ENCODE results near the gene ZNF280B.
A peak's percentile ranks its signal among the peaks of the same experiment; 100 is the strongest.
"Not testable (repeated sequence)": the region's sequence is repeated elsewhere in the genome, so short reads cannot be mapped to it uniquely, and the experiment has no call there.

Gene ZNF280B

DNA sequence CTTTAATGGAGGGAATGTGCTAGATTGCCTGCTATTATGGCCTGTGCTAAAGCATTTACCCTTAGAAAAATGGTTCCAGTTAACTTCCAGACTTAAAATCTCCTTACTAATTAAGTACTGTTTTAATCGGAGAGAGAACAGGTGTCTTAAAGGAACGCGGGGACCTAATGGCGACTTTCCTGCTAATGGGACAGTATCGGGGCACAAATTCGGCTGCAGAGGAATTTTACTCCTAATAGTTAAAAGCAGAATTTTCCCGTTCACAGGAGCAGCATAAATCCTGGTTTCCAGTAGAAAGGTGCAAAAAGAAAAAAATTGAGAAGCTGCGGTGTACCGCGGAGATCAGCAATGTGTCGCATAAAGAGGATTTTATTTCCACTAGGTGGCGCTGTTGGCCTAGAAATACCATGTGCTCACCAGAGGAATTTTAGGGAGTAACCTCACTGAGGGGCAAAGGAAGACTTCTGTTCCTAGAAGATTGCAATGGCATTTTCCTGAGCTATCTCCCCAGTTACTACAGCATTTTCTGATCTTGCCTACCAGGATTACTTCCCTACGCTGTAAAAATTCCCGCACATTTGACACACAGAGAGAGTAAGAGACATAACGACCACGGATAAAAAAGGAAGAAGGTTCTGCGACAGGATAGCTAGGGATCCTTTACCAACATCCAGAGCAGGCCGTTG lies 44.5 kb downstream of the ZNF280B start:
- peak; percentile 59 for DNase-seq (ENCODE audit: low read depth)

DNA sequence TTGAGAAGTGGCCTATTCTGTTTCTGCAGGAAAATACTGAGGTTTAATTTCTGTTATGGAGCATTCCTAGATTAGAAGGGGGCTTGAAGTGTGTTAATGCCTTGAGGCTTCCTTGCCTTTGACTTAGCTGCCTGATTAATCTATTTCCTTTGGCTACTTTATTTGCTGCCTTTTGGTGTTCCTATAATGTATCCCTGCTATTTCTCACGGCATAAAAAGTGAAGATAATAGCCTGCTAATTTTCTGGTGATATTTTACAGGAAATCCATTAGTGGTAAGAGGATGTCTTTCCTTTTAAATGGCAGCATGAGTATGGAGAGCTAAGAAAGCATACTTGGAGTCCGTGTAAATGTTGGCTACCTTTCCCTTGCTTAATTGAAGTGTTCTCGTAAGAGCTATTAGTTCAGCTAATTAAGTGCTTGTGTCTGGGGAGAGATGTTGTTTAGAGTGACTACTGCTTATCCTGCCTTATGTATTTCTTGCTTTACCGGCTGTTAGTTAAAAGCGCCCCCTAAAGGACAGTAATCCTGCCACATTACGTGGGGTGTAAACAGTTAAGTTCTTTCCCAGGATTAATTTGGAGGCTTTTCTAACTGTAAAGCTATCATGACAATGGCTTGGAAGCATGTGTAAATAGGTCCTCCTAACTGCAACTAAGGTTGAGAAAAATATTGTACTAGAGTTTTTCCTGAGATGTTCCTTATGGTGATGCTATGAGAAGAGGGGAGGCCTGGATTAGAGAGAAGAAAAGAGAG lies 45.6 kb downstream of the ZNF280B start:
- DNase-seq (ENCODE audit: low read depth), result no peak

DNA sequence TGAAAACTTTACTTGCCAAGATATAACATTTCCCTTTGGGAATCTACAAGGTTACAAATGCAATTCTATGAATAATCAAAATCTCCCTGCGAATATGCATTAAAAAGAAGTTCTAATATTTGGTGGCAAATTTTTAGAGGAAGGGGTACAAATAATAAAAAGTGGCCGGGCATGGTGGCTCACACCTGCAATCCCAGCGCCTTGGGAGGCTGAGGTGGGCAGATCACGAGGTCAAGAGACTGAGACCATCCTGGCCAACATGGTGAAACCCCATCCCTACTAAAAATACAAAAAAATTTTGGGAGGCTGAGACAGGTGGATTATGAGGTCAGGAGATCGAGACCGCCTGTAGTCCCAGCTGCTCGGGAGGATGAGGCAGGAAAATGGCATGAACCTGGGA lies 47.0 kb downstream of the ZNF280B start:
- no peak for DNase-seq (ENCODE audit: low read depth)

DNA sequence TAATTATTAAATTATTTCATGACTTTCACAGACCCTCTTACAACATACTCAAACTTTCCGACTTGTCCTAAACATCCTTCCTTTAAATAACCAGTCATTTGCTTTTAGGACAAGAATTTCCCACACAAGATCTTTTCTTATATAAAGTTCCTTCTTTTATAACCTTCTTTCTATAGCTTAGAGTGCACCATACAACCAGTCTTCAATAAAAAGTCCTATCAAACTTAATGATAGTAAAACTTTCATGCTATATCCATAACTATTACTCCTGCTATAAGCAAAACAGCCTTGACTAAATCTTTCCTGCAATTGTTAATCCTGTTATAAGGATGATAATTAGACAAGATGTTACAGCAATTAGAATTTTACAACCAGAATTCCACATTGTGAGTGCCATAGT lies 47.4 kb downstream of the ZNF280B start:
- no peak for DNase-seq (ENCODE audit: low read depth)

DNA sequence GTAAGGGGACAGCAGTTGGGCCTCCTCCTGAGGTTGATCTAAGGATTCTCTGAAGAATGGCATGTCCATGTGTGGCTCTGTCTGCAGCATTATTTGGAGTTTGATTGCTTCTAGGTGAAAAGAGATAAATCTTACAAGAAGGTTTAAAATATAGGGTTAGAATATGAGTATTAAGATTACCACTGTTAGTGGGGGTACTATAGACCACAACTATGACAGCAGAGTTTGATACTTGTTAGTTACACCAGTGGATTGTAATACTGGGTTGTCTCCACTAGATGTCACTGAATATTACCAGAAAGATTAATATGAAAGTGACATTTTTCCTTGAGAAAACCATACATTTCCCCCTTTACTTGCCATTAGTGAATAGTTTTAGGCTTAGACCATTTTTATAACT lies 47.9 kb downstream of the ZNF280B start:
- no peak for DNase-seq (ENCODE audit: low read depth)

DNA sequence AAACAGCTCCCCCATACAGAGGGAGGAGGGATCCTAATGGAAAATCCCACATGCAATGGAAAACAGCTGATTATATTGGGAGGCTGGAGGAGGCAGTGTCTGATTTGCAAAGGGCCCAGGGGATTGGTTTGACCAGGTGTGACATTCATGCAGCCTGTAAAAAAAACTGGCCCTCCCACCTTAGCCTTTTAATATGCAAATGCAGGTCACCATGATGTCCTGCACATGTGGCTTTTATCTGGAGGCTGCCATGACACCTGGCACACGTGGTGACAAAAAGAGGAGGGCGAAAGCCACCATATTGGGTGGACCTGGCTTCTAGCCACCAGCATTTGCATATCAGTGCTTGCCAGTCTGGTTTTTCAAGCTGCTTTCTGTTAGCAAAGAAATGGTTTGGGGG lies 48.5 kb downstream of the ZNF280B start:
- DNase-seq (ENCODE audit: low read depth), result no peak

DNA sequence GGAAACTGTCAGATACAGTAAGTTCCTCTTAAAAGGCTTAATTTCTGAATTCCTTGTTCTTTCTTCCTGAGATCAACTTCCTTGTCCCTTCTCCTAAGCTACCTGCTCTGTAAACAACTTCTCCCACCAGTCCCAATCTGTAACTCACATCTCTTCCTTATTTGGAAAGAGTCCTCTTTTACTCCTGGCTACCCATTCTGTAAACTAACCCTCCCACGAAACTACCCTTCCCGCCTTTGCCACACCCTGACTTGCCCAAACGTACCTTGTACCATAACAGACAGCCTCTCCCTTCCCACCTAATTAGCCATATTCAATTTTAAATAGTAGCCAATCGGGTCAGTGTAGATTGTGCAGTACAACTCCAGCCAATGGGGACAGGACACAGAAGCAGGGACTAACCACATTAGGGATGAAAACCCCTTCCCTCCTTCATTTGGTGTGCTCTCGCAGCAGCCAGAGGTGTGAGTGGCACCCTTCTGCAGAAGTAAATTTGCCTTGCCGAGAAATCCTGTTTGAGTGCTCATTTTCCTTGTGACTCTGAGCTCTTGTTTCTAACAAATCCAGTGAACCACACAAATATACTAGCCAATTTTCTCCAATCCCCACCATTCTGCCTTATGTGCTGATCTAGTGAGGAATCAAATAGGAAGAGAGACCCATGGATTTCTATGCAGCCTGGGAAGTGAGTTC lies 49.5 kb downstream of the ZNF280B start:
- DNase-seq (ENCODE audit: low read depth), result no peak

DNA sequence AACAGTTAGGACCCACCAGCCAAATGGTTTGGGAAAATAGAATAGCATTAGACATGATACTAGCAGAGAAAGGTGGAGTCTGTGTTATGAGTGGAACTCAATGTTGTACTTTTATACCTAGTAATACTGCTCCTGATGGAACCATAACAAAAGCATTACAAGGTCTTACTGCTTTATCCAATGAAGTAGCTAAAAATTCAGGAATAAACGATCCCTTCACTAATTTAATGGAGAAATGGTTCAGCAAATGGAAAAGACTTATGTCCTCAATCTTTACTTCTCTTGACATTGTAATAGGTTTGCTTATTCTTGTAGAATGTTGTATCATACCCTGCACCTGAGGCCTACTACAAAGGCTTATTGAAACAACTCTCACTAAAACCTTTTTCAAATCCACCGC lies 50.2 kb downstream of the ZNF280B start:
- no peak for DNase-seq (ENCODE audit: low read depth)

DNA sequence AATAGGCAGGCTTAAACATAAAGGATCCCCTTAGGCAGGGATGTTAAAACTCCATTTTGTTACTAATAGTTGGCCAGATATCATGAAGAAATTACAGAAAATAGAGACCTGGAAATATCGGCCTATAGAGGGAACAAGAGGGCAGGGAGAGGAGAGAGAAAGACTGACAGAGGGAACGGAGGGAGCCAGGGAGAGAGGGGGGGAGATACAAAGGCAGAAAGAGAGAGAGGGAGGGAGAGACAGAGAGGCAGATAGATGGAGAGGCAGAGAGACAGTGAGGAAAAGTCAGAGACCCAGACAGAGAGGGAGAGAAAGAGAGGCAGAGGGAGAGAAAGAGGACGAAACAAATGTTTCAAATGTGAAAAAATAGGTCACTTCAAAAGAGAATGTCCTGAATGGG lies 53.5 kb downstream of the ZNF280B start:
- no peak for DNase-seq (ENCODE audit: low read depth)

DNA sequence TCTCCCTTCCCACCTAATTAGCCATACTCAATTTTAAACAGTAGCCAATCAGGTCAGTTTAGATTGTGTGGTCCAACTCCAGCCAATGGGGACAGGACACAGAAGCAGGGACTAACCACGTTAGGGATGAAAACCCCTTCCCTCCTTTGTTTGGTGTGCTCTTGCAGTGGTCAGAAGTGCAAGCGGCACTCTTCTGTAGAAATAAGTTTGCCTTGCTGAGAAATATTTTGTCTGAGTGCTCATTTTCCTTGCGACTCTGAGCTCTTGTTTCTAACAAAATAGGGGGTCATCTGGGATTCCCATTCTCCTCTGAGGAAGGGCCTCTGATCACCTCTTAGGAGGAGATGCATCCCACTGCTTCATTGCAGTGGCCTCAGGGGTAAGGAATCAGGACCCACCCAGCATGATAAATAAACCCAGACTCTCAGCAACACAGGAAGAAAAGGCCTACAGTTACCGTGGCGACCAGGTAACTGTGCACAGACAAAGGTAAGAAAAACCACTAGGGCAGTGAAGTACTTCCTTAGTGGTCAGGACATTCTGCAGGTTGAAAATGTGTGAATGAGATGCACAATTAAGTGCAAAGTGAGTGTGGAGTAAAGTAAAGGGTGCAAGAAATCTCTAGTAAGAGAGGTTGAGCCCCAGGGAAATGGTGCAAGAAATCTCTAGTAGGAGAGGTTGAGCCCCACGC lies 55.4 kb downstream of the ZNF280B start:
- no peak for DNase-seq (ENCODE audit: low read depth)

DNA sequence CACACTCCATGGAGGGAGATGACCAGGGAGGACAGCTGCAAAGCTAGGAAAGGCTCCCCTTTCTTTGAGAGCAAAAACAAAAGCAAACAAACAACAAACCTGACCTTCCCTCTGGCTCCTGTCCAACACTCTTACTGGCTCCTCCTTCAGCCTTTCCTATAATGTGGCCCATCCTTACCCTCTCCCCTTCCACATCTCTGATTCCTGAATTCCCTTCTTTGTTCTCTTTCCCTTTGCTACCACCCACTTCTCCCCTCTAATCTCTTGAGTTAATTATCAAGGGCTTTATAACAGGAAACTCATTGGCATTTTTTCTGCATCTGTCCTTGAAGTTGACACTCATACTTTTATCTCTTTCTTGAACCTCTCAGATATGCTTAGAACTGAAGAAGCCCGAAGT lies 56.3 kb downstream of the ZNF280B start:
- DNase-seq (ENCODE audit: low read depth), result no peak

DNA sequence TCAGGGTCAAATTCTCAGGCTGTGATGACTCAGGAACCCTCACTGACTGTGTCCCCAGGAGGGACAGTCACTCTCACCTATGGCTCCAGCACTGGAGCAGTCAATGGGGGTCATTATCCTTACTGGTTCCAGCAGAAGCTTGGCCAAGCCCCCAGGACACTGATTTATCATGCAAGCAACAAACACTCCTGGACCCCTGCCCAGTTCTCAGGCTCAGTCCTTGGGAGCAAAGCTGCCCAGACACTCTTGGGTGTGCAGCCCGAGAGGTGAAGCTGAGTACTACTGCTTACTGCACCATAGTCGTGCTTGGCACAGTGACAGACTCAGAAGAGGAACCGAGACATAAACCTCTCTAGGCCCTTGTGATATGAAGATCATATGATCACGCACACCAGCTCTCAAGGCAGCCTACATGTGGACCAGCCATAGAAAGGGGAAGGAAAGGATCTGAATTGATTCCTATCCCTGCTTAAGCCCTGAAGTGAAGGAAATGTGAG lies 58.2 kb downstream of the ZNF280B start:
- no peak for DNase-seq (ENCODE audit: low read depth)

DNA sequence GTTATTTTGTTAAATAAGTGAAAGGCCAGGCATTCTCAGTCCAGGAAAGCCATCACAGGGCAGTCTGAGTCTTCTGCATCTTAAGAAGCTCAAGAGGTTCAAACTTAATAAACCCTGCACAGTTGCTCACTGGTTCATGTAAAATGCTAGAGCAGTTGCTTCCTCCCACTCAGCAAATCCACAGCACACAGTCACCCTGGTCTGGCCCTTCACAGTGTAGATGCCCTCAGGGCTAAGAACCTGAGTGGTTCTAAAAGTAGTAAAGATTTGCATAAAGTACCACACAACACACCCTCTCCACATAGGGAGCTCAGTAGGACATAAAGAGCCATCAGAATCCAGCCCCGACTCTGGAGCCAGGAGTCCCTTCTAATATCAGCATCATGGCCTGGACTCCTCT lies 58.7 kb downstream of the ZNF280B start:
- no peak for DNase-seq (ENCODE audit: low read depth)

DNA sequence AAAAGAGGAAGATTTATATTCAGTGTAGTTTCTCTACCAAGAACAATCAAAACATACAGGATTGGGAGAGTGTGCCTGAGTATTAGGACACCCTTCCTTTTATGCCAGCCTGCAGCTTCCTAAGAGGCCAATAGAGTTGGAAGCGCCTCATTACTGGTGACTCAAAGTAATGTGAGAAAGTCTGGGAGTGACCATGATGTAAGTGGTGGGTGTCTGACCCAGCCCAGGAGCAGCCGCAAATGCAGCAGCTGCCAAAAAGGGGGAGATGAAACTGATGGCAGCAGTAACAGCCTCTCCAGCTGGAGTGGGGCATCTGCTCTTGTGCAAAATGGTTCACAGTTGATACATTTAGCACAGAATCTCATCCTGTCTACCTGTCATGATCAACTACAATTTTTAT lies 62.0 kb downstream of the ZNF280B start:
- no peak for DNase-seq (ENCODE audit: low read depth)

DNA sequence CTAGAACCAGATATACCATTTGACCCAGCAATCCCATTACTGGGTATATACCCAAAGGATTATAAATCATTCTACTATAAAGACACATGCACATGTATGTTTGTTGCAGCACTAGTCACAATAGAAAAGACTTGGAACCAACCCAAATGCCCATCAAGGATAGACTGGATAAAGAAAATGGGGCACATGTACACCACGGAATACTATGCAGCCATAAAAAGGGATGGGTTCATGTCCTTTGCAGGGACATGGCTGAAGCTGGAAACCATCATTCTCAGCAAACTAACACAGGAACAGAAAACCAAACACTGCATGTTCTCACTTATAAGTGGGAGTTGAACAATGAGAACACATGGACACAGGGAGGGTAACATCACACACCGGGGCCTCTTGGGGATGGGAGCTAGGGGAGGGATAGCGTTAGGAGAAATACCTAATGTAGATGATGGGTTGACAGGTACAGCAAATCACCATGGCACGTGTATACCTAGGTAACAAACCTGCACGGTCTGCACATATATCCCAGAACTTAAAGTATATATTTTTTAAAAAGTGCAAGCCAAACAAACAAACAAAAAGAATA lies 64.4 kb downstream of the ZNF280B start:
- DNase-seq (ENCODE audit: low read depth), result not testable (repeated sequence)

DNA sequence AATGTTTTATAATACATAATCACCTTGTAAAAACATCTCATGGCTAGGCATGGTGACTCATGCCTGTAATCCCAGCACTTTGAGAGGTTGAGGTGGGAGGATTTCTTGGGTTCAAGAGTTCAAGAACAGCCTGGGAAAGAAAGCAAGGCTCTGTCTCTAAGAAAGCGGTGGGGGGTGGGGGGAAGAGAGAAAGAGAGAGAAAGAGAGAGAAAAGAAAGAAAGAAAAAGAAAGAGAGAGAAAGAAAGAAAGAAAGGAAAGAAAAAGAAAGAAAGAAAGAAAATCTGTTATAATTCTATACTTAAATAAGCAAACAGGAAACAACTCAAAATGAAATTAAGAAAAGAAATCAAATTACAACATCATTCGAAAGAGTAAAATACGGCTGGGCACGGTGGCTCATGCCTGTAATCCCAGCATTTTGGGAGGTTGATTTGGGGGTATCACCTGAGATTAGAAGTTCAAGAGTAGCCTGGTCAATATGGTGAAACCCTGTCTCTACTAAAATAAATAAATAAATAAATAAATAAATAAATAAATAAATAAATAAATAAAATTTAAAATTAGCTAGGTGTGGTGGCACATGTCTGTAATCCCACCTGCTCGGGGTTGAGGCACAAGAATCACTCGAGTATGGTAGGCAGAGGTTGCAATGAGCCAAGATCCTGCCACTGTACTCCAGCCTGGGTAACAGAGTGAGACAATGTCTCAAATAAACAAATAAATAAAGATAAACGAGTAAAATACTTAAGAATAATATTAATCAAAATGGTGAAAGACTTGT lies 65.4 kb downstream of the ZNF280B start:
- peak; percentile 7 for DNase-seq (ENCODE audit: low read depth)

DNA sequence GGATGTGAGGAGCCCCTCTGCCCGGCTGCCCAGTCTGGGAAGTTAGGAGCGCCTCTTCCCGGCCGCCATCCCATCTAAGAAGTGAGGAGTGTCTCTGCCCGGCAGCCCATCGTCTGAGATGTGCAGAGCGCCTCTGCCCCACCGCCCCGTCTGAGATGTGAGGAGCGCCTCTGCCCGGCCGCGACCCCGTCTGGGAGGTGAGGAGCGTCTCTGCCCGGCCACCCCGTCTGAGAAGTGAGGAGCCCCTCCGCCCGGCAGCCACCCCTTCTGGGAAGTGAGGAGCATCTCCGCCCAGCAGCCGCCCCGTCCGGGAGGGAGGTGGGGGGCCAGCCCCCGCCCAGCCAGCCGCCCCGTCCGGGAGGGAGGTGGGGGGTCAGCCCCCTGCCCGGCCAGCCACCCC lies 66.9 kb downstream of the ZNF280B start:
- not testable (repeated sequence) for DNase-seq (ENCODE audit: low read depth)

DNA sequence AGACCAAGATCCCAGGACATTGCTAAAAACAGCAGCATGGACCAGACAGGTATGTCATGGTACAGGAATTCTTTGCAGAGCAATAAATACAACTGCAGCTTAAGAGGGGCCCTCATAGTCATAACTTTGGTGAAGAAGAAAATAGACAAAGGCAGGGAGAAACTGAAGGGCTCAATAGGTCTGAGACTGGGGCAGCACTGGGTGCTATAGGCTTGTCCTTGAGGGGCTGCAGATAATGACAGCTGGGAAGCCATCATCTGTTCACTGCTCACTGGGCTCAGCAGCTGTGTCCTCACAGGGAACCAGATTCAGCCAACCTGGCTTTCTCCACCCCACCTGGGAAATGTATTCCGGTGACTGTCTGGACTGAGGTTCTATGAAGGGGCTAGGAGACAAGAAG lies 68.4 kb downstream of the ZNF280B start:
- DNase-seq (ENCODE audit: low read depth), result no peak

Data from amniotic epithelial cell (primary cell).